Measurements from ENCODE around the gene HOXB5.

GRCh38 chr17:48618256-48618896, 24.8 kb upstream of the HOXB5 start:
- TF ChIP-seq BACH2 (CRISPR knock-in tag; IDR thresholded peaks at IDR 0.05; ENCODE audit: borderline replicate concordance) (no peak), ZFP30 (CRISPR knock-in tag; IDR thresholded peaks at IDR 0.05) (no peak), OSR1 (CRISPR knock-in tag; IDR thresholded peaks at IDR 0.05) (no peak), TSHZ2 (CRISPR knock-in tag; IDR thresholded peaks at IDR 0.05) (no peak)
